SK-N-SH treated with all-trans-retinoic acid at 6 μM for 48 hours (cell line): ENCODE results near the gene ANKFN1.

ENCODE experiments used
- CSDC2 ChIP-seq: fragments of 250-450 bp; sonication (Bioruptor Pico); IDR thresholded peaks from 2 replicates; pipeline ENCODE4 v1.5.0; 2020; ENCODE audit warnings: mild to moderate bottlenecking, moderate library complexity
- PPARA ChIP-seq: fragments of 250-450 bp; sonication (Bioruptor Pico); IDR thresholded peaks from 2 replicates; pipeline ENCODE4 v1.5.0; 2020; ENCODE audit warnings: mild to moderate bottlenecking, borderline replicate concordance
- RARB ChIP-seq: fragments of 250-450 bp; sonication (Bioruptor Pico); IDR thresholded peaks from 2 replicates; pipeline ENCODE4 v1.8.0; 2021; ENCODE audit warnings: mild to moderate bottlenecking, moderate library complexity
- SNAI2 ChIP-seq: fragments of 250-450 bp; sonication (Bioruptor Pico); IDR thresholded peaks from 2 replicates; pipeline ENCODE4 v1.5.0; 2020; ENCODE audit warnings: mild to moderate bottlenecking, moderate library complexity
- TSHZ2 ChIP-seq: fragments of 250-450 bp; sonication (Bioruptor Pico); IDR thresholded peaks from 2 replicates; pipeline ENCODE4 v1.5.0; 2020; ENCODE audit warnings: mild to moderate bottlenecking, moderate library complexity
- ZC3H10 ChIP-seq: fragments of 250-450 bp; sonication (Bioruptor Pico); IDR thresholded peaks from 2 replicates; pipeline ENCODE4 v1.5.1; 2021; ENCODE audit warnings: mild to moderate bottlenecking, moderate library complexity
- ZFP3 ChIP-seq: fragments of 250-450 bp; sonication (Bioruptor Pico); IDR thresholded peaks from 2 replicates; pipeline ENCODE4 v1.5.0; 2020; ENCODE audit warnings: mild to moderate bottlenecking, moderate library complexity
- ZFP30 ChIP-seq: fragments of 450-650 bp; formaldehyde crosslinking; IDR thresholded peaks from 2 replicates; pipeline ENCODE4 v1.5.0; 2022; ENCODE audit warnings: mild to moderate bottlenecking, moderate library complexity
- ZNF8 ChIP-seq: fragments of 450-650 bp; formaldehyde crosslinking; IDR thresholded peaks from 2 replicates; pipeline ENCODE4 v1.5.0; 2020; ENCODE audit warnings: mild to moderate bottlenecking, moderate library complexity
- TF ChIP-seq, protein P1 (sequence below): fragments of 250-450 bp; sonication (Bioruptor Pico); IDR thresholded peaks from 2 replicates; pipeline ENCODE4 v1.5.1; 2021; ENCODE audit warnings: mild to moderate bottlenecking, moderate library complexity
- TF ChIP-seq, protein P2 (sequence below): fragments of 250-450 bp; sonication (Bioruptor Pico); IDR thresholded peaks from 2 replicates; pipeline ENCODE4 v1.5.1; 2020; ENCODE audit warnings: low read depth, mild to moderate bottlenecking, moderate library complexity
- TF ChIP-seq, protein P3 (sequence below): fragments of 250-450 bp; sonication (Bioruptor Pico); IDR thresholded peaks from 2 replicates; pipeline ENCODE4 v1.8.0; 2020; ENCODE audit warnings: mild to moderate bottlenecking, moderate library complexity, borderline replicate concordance

- no peak for TF ChIP-seq ZC3H10
- TF ChIP-seq PPARA (CRISPR knock-in tag): no peak
- no peak for TF ChIP-seq RARB (CRISPR knock-in tag)
- no peak for TF ChIP-seq ZFP30 (CRISPR knock-in tag)
- TF ChIP-seq CSDC2 (CRISPR knock-in tag): no peak
- no peak for TF ChIP-seq ZFP3 (CRISPR knock-in tag)
- TF ChIP-seq, protein P1, sequence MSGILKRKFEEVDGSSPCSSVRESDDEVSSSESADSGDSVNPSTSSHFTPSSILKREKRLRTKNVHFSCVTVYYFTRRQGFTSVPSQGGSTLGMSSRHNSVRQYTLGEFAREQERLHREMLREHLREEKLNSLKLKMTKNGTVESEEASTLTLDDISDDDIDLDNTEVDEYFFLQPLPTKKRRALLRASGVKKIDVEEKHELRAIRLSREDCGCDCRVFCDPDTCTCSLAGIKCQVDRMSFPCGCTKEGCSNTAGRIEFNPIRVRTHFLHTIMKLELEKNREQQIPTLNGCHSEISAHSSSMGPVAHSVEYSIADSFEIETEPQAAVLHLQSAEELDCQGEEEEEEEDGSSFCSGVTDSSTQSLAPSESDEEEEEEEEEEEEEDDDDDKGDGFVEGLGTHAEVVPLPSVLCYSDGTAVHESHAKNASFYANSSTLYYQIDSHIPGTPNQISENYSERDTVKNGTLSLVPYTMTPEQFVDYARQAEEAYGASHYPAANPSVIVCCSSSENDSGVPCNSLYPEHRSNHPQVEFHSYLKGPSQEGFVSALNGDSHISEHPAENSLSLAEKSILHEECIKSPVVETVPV: no peak
- TF ChIP-seq, protein P2, sequence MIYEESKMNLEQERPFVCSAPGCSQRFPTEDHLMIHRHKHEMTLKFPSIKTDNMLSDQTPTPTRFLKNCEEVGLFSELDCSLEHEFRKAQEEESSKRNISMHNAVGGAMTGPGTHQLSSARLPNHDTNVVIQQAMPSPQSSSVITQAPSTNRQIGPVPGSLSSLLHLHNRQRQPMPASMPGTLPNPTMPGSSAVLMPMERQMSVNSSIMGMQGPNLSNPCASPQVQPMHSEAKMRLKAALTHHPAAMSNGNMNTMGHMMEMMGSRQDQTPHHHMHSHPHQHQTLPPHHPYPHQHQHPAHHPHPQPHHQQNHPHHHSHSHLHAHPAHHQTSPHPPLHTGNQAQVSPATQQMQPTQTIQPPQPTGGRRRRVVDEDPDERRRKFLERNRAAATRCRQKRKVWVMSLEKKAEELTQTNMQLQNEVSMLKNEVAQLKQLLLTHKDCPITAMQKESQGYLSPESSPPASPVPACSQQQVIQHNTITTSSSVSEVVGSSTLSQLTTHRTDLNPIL (CRISPR knock-in tag): no peak
- TF ChIP-seq SNAI2: no peak
- TF ChIP-seq, protein P3, sequence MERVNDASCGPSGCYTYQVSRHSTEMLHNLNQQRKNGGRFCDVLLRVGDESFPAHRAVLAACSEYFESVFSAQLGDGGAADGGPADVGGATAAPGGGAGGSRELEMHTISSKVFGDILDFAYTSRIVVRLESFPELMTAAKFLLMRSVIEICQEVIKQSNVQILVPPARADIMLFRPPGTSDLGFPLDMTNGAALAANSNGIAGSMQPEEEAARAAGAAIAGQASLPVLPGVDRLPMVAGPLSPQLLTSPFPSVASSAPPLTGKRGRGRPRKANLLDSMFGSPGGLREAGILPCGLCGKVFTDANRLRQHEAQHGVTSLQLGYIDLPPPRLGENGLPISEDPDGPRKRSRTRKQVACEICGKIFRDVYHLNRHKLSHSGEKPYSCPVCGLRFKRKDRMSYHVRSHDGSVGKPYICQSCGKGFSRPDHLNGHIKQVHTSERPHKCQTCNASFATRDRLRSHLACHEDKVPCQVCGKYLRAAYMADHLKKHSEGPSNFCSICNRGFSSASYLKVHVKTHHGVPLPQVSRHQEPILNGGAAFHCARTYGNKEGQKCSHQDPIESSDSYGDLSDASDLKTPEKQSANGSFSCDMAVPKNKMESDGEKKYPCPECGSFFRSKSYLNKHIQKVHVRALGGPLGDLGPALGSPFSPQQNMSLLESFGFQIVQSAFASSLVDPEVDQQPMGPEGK (CRISPR knock-in tag): no peak
- no peak for TF ChIP-seq ZNF8
- no peak for TF ChIP-seq TSHZ2 (CRISPR knock-in tag)
Observed at GRCh38 chr17:56292578-56292977, 139.3 kb downstream of the ANKFN1 start.
